PC-3 (cell line): ENCODE measurements around the gene PPTC7.
"Not testable (repeated sequence)": the region's sequence is repeated elsewhere in the genome, so short reads cannot be mapped to it uniquely, and the experiment has no call there.

Source experiments
- CTCF ChIP-seq: fragments of 300-600 bp; sonication (generic); conservative IDR thresholded peaks from 2 replicates; pipeline ENCODE4 v1.5.1; 2017; ENCODE audit warnings: antibody characterized with exemption, low read depth, mild to moderate bottlenecking, low read length
- EZH2 ChIP-seq: fragments of 300-600 bp; sonication (generic); IDR thresholded peaks from one replicate; pipeline ENCODE4 v1.6.1; 2017; ENCODE audit warnings: antibody characterized with exemption, mild to moderate bottlenecking, low read length; ENCODE audit not compliant: unreplicated experiment

- TF ChIP-seq CTCF, EZH2: not testable (repeated sequence)
Measured at GRCh38 chr12:110570798-110571197, 12.3 kb downstream of the PPTC7 start.
